A549 (cell line): ENCODE measurements around the gene RSF1.

ENCODE experiments used
- ESRRA ChIP-seq: fragments of 150-350 bp; IDR thresholded peaks from 2 replicates; pipeline ENCODE4 v1.6.1; 2014; ENCODE audit warnings: mild to moderate bottlenecking, low read length, borderline replicate concordance
- RAD21 ChIP-seq, 2 experiments: fragments of >200 bp in 1 of 2; sonication (Bioruptor Twin) in 1 of 2; formaldehyde crosslinking in 1 of 2; IDR thresholded peaks in 1 of 2; conservative IDR thresholded peaks in 1 of 2; 2 replicates in 1 of 2; 3 replicates in 1 of 2; pipeline ENCODE4 v1.6.1; 2012 to 2018; ENCODE audit warnings: inconsistent platforms in 1 of 2
- RARB ChIP-seq: fragments of 250-450 bp; sonication (Bioruptor Pico); IDR thresholded peaks from 2 replicates; pipeline ENCODE4 v1.8.0; 2021; ENCODE audit warnings: mild to moderate bottlenecking, moderate library complexity
- TF ChIP-seq, protein P1 (sequence below): fragments of >200 bp; sonication (Bioruptor Twin); formaldehyde crosslinking; IDR thresholded peaks from 3 replicates; pipeline ENCODE4 v1.5.1; 2016
- TF ChIP-seq, protein P2 (sequence below): IDR thresholded peaks from 2 replicates; pipeline ENCODE4 v1.6.1; 2012; ENCODE audit warnings: low read depth, borderline replicate concordance

DNA sequence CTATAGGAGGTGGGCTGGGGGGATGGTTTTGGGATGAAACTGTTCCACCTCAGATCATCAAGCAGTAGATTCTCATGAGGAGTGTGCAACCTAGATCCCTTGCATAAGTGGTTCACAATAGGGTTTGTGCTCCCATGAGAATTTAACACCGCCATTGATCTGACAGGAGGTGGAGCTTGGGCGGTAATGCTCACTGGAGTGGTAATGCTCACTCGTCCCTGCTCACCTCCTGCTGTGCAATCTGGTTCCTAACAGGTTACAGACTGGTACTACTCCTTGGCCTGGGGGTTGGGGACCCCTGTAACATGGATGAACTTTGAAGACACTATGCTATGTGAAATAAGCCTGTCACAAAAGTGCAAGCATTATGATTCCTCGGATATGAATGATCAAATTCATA is 95.9 kb downstream of the RSF1 start:
- no peak for TF ChIP-seq RARB (CRISPR knock-in tag)
- TF ChIP-seq, protein P1, sequence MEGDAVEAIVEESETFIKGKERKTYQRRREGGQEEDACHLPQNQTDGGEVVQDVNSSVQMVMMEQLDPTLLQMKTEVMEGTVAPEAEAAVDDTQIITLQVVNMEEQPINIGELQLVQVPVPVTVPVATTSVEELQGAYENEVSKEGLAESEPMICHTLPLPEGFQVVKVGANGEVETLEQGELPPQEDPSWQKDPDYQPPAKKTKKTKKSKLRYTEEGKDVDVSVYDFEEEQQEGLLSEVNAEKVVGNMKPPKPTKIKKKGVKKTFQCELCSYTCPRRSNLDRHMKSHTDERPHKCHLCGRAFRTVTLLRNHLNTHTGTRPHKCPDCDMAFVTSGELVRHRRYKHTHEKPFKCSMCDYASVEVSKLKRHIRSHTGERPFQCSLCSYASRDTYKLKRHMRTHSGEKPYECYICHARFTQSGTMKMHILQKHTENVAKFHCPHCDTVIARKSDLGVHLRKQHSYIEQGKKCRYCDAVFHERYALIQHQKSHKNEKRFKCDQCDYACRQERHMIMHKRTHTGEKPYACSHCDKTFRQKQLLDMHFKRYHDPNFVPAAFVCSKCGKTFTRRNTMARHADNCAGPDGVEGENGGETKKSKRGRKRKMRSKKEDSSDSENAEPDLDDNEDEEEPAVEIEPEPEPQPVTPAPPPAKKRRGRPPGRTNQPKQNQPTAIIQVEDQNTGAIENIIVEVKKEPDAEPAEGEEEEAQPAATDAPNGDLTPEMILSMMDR = no peak
- TF ChIP-seq, protein P2, sequence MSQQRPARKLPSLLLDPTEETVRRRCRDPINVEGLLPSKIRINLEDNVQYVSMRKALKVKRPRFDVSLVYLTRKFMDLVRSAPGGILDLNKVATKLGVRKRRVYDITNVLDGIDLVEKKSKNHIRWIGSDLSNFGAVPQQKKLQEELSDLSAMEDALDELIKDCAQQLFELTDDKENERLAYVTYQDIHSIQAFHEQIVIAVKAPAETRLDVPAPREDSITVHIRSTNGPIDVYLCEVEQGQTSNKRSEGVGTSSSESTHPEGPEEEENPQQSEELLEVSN = no peak
- no peak for TF ChIP-seq ESRRA
- no peak for TF ChIP-seq RAD21 (conservative IDR thresholded peaks at IDR 0.05 in 1 of 2, IDR thresholded peaks at IDR 0.05 in 1 of 2)
